Endothelial cell of umbilical vein (primary cell): ENCODE measurements around the gene OR2AG2. TPM values are rescaled to one million over a fixed set of nuclear protein-coding genes. Genes with fewer than 3 reads are reported as not detected.

ENCODE experiments used
- BruUV-seq: library from RNA; stranded (reverse); fragments of 400-500 nt; replicated peaks from 2 replicates; lab custom pipeline; 2021; lab: Mats Ljungman, UMichigan
- CTCF ChIA-PET: fragments of 300-600, 350-600 bp; sonication (Branson Sonifier 250); formaldehyde crosslinking; loops from one replicate; lab custom pipeline; 2021; ENCODE audit warnings: antibody characterized with exemption, inconsistent platforms; lab: Charles Lee
- POLR2A ChIA-PET: fragments of 300-600, 350-600 bp; sonication (Branson Sonifier 250); formaldehyde crosslinking; loops from one replicate; lab custom pipeline; 2021; ENCODE audit warnings: antibody characterized with exemption, inconsistent platforms; lab: Charles Lee
- DNase-seq: peaks from one replicate; pipeline ENCODE4 v3.0.0-alpha.2; 2011; ENCODE audit warnings: low read depth, low spot score
- FAIRE-seq: peaks from 2 replicates; lab custom pipeline; 2011; peaks lifted over from hg19 to GRCh38; lab: Jason Lieb, UNC
- H2AFZ ChIP-seq: 2 replicates; pipeline ENCODE4 v1.6.0; 2012; ENCODE audit warnings: low read depth, low read length, control low read depth, inconsistent platforms
- H3K27ac ChIP-seq: 2 replicates; pipeline ENCODE4 v1.5.1; 2011; ENCODE audit warnings: low read depth, mild to moderate bottlenecking, control low read depth, low read length, moderate library complexity; ENCODE audit not compliant: insufficient read depth
- H3K27me3 ChIP-seq, 2 experiments: 2 replicates each; pipeline versions ENCODE4 v1.6.0 to v1.6.1; 2011; ENCODE audit warnings: low read length in 2 of 2, mixed read lengths in 1 of 2; ENCODE audit not compliant: control insufficient read depth in 2 of 2, insufficient read depth in 2 of 2
- H3K36me3 ChIP-seq, 2 experiments: 2 replicates in 1 of 2; 3 replicates in 1 of 2; pipeline ENCODE4 v1.5.1; 2011; ENCODE audit warnings: low read length in 2 of 2, mild to moderate bottlenecking in 1 of 2, moderate library complexity in 1 of 2; ENCODE audit not compliant: control insufficient read depth in 2 of 2, insufficient read depth in 2 of 2; ENCODE audit errors: extremely low read depth in 1 of 2
- H3K4me1 ChIP-seq: 3 replicates; pipeline ENCODE4 v1.5.1; 2011; ENCODE audit warnings: mild to moderate bottlenecking, low read length; ENCODE audit not compliant: control insufficient read depth, insufficient read depth; ENCODE audit errors: extremely low read depth
- H3K4me2 ChIP-seq: 2 replicates; pipeline ENCODE4 v1.6.1; 2011; ENCODE audit warnings: low read length, control low read depth, mixed read lengths; ENCODE audit not compliant: insufficient read depth
- H3K4me3 ChIP-seq, 3 experiments: fragments of 200-600 bp in 1 of 3; sonication (generic), shearing (Covaris generic) in 1 of 3; replicated peaks in 1 of 3; 2 replicates each; pipeline ENCODE4 v1.5.1; 2011 to 2016; ENCODE audit warnings: control low read depth in 3 of 3, low read length in 3 of 3, mild to moderate bottlenecking in 2 of 3, inconsistent platforms in 1 of 3, low read depth in 1 of 3, moderate library complexity in 1 of 3; ENCODE audit not compliant: insufficient read depth in 1 of 3
- H3K79me2 ChIP-seq: 2 replicates; pipeline ENCODE4 v1.6.0; 2012; ENCODE audit warnings: low read length, inconsistent platforms; ENCODE audit not compliant: control insufficient read depth, insufficient read depth
- H3K9ac ChIP-seq: replicated peaks from 2 replicates; pipeline ENCODE3; 2011; ENCODE audit warnings: low read length, control low read depth; ENCODE audit not compliant: insufficient read depth; ENCODE audit errors: extremely low read depth
- H3K9me1 ChIP-seq: replicated peaks from 3 replicates; pipeline ENCODE4 v1.6.0; 2011; ENCODE audit warnings: mild to moderate bottlenecking, low read length; ENCODE audit not compliant: control insufficient read depth, insufficient read depth; ENCODE audit errors: extremely low read depth
- H3K9me3 ChIP-seq: replicated peaks from 2 replicates; pipeline ENCODE4 v1.5.1; 2012; ENCODE audit warnings: low read length, inconsistent platforms; ENCODE audit not compliant: control insufficient read depth, insufficient read depth
- H4K20me1 ChIP-seq: replicated peaks from 2 replicates; pipeline ENCODE3; 2011; ENCODE audit warnings: mild to moderate bottlenecking, low read length; ENCODE audit not compliant: control insufficient read depth, insufficient read depth; ENCODE audit errors: extremely low read depth
- EZH2 ChIP-seq: IDR thresholded peaks from 2 replicates; pipeline ENCODE4 v1.6.1; 2012; ENCODE audit warnings: borderline replicate concordance, low read depth, mild to moderate bottlenecking, moderate library complexity, low read length, inconsistent platforms; ENCODE audit not compliant: severe bottlenecking
- FOS ChIP-seq: IDR thresholded peaks from 2 replicates; pipeline ENCODE4 v1.6.1; 2011; ENCODE audit warnings: mild to moderate bottlenecking, low read length, moderate library complexity, borderline replicate concordance; ENCODE audit not compliant: insufficient read depth
- GATA2 ChIP-seq: IDR thresholded peaks from 2 replicates; pipeline ENCODE4 v1.7.0; 2011; ENCODE audit warnings: low read depth, mild to moderate bottlenecking, moderate library complexity, mixed read lengths, low read length; ENCODE audit not compliant: insufficient read length, insufficient read depth
- JUN ChIP-seq: IDR thresholded peaks from 2 replicates; pipeline ENCODE4 v1.6.1; 2011; ENCODE audit warnings: borderline replicate concordance, low read depth; ENCODE audit not compliant: insufficient read length, insufficient read depth
- MYC ChIP-seq: IDR thresholded peaks from one replicate; pipeline ENCODE4 v1.6.1; 2011; ENCODE audit warnings: mild to moderate bottlenecking, low read depth, low read length
- POLR2A ChIP-seq: IDR thresholded peaks from 2 replicates; pipeline ENCODE4 v1.6.1; 2012; ENCODE audit warnings: low read depth, mild to moderate bottlenecking, control low read depth, low read length
- POLR2AphosphoS5 ChIP-seq: IDR thresholded peaks from 2 replicates; pipeline ENCODE4 v1.6.1; 2012; ENCODE audit warnings: low read depth, mild to moderate bottlenecking, control low read depth, low read length, moderate library complexity; ENCODE audit not compliant: insufficient read depth
- dilution Hi-C: fragments of 300-500 bp; cut with MboI; formaldehyde crosslinking; loops from one replicate; pipeline ENCODE4 v1.15.0; 2019; ENCODE audit warnings: low sequenced_read_pairs; ENCODE audit not compliant: extremely low pct_ligation_motif_present
- intact Hi-C: fragments of 100-400 bp; cut with micrococcal nuclease; formaldehyde crosslinking; loops from one replicate; pipeline ENCODE4 v1.10.0; 2022
- polyA plus RNA-seq, 4 experiments: library from polyadenylated mRNA; depleted of rRNA in 3 of 4; stranded (reverse) in 3 of 4; unstranded in 1 of 4; fragments of >200 nt; gene quantifications; 2 replicates each; pipeline versions ENCODE4 v1.2.1 to v1.2.3, GENCODE V29; 2011 to 2012; ENCODE audit warnings: missing spikeins in 1 of 4
- total RNA-seq: library from RNA; stranded (reverse); gene quantifications from 2 replicates; pipeline ENCODE4 v1.2.3, GENCODE V29; 2021
- TF ChIP-seq, protein P1 (sequence below): IDR thresholded peaks from 2 replicates; pipeline ENCODE4 v1.6.1; 2011; ENCODE audit not compliant: insufficient read depth, insufficient read length
- TF ChIP-seq, protein P2 (sequence below), 2 donors: IDR thresholded peaks; 1 replicate in 1 of 2; 2 replicates in 1 of 2; pipeline ENCODE4 v1.5.1; 2011; ENCODE audit warnings: low read length in 2 of 2, mild to moderate bottlenecking in 2 of 2, moderate library complexity in 2 of 2, control low read depth in 1 of 2, inconsistent platforms in 1 of 2, low read depth in 1 of 2; ENCODE audit not compliant: insufficient read depth in 1 of 2; ENCODE audit errors: extremely low read depth in 1 of 2

The OR2AG2 gene
- total and polyA plus RNA-seq, 2 donors (not counting 3 experiments of a cell fraction or from before 2014, with no cell fraction given): 0.18 to 0.33 TPM

DNA sequence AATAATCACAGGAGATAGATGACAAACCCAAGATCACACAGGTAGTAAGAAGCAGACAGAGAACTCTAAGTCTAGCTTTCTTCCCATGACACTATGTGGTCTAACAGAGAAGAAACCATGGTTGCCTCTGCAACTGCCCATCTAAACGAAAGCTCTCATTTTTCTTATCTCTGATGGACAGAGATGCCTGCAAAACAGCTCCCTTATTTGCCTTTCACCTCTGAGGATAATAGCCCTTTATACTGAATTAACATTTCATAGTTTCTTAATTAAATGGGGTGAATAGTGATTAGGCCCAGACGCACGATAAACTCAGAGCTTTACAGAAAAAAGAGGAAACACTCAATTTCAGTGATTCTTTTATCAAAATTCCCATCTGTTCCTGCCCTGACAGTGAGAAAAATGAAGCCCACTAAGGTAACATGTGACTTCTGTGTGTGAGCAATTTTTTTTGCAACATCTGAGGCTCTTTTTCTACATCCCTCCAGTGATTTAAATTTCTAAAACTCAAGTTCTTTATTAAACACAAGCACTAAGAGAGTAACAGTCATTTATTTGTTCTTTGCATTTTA lies 24.6 kb downstream of the OR2AG2 start:
- ChIA-PET POLR2A (interaction anchor here (0.5 kb wide), 1 partner anchor 12 kb away, joined by 3 read pairs; no protein-coding TSS in a partner anchor), CTCF (interaction anchor here (1.1 to 17.3 kb wide), 6 partner anchors 7 to 65 kb away, joined by 3 to 391 read pairs (median 6); no protein-coding TSS in a partner anchor)
- Histone ChIP-seq H3K79me2 (no peaks in the 10 kb centered on the region), H3K9ac (no peak overlapping the region), H3K36me3 (no peaks in the 10 kb centered on the region), H3K27me3 (peaks cover 2 to 4% of the 10 kb centered on the region in 2 experiments), H3K9me1 (no peaks in the 10 kb centered on the region), H3K9me3 (no peaks in the 10 kb centered on the region), H3K4me3 (no peak overlapping the region), H2AFZ (no peak overlapping the region), H3K27ac (no peak overlapping the region), H4K20me1 (no peaks in the 10 kb centered on the region), H3K4me2 (no peak overlapping the region), H3K4me1 (peaks cover 14% of the 10 kb centered on the region)
- TF ChIP-seq, protein P1, sequence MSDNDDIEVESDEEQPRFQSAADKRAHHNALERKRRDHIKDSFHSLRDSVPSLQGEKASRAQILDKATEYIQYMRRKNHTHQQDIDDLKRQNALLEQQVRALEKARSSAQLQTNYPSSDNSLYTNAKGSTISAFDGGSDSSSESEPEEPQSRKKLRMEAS: no peak
- no peak for TF ChIP-seq POLR2AphosphoS5
- TF ChIP-seq MYC: no peak
- TF ChIP-seq JUN: no peak
- TF ChIP-seq EZH2: no peak
- no peak for TF ChIP-seq FOS
- TF ChIP-seq, protein P2, sequence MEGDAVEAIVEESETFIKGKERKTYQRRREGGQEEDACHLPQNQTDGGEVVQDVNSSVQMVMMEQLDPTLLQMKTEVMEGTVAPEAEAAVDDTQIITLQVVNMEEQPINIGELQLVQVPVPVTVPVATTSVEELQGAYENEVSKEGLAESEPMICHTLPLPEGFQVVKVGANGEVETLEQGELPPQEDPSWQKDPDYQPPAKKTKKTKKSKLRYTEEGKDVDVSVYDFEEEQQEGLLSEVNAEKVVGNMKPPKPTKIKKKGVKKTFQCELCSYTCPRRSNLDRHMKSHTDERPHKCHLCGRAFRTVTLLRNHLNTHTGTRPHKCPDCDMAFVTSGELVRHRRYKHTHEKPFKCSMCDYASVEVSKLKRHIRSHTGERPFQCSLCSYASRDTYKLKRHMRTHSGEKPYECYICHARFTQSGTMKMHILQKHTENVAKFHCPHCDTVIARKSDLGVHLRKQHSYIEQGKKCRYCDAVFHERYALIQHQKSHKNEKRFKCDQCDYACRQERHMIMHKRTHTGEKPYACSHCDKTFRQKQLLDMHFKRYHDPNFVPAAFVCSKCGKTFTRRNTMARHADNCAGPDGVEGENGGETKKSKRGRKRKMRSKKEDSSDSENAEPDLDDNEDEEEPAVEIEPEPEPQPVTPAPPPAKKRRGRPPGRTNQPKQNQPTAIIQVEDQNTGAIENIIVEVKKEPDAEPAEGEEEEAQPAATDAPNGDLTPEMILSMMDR (IDR thresholded peaks at IDR 0.05; ENCODE audit: extremely low read depth in 1 of 2, insufficient read depth in 1 of 2, low read depth in 1 of 2, low read length in 2 of 2): no peak
- no peak for TF ChIP-seq POLR2A
- no peak for TF ChIP-seq GATA2
- FAIRE-seq (no peak), DNase-seq (peak; percentile 6)
- dilution Hi-C loops (no loop called here), intact Hi-C loops (no loop called here)
- BruUV-seq: no TSS peak
